Activated CD8-positive, alpha-beta T cell treated with anti-CD3 and anti-CD28 coated beads, Interleukin-2, amount 10 ng/mL, durations not matched to agents 7 days and 5 days (primary cell): ENCODE data around the gene MEN1. TPM values are rescaled to one million over a fixed set of nuclear protein-coding genes. Genes with fewer than 3 reads are reported as not detected.
A peak's percentile ranks its signal among the peaks of the same experiment; 100 is the strongest.
"Not testable (repeated sequence)": the region's sequence is repeated elsewhere in the genome, so short reads cannot be mapped to it uniquely, and the experiment has no call there.

Experiments used
- ATAC-seq: fragments of 150-1000 bp; cut with Tn5 transposase; one replicate; pipeline ENCODE4 v1.10.0; 2021; ENCODE audit warnings: moderate library complexity
- CTCF ChIA-PET: fragments of 350-600 bp; sonication (Branson Sonifier 250); formaldehyde crosslinking; loops from one replicate; lab custom pipeline; 2021; ENCODE audit warnings: antibody characterized with exemption; lab: Charles Lee
- POLR2A ChIA-PET: fragments of 350-600 bp; sonication (Branson Sonifier 250); formaldehyde crosslinking; loops from one replicate; lab custom pipeline; 2021; ENCODE audit warnings: antibody characterized with exemption; lab: Charles Lee
- DNase-seq: peaks from one replicate; pipeline ENCODE4 v3.0.0-alpha.2; 2020
- H3K27ac Mint-ChIP-seq: one replicate; pipeline ENCODE4 v1.8.0; 2021; ENCODE audit warnings: mild to moderate bottlenecking, mixed read lengths
- H3K27me3 Mint-ChIP-seq: one replicate; pipeline ENCODE4 v1.8.0; 2021; ENCODE audit warnings: low read depth, mixed read lengths
- H3K36me3 Mint-ChIP-seq: one replicate; pipeline ENCODE4 v1.8.0; 2021; ENCODE audit warnings: low read depth, mixed read lengths
- H3K4me1 Mint-ChIP-seq: one replicate; pipeline ENCODE4 v1.8.0; 2021; ENCODE audit warnings: low read depth, mixed read lengths
- H3K4me3 Mint-ChIP-seq: one replicate; pipeline ENCODE4 v1.8.0; 2021; ENCODE audit warnings: mild to moderate bottlenecking, mixed read lengths
- H3K9me3 Mint-ChIP-seq: one replicate; pipeline ENCODE4 v1.8.0; 2022; ENCODE audit warnings: mixed read lengths; ENCODE audit not compliant: insufficient read depth
- total RNA-seq, 2 experiments: library from RNA; stranded (reverse); gene quantifications; one replicate each; pipeline ENCODE4 v1.2.3, GENCODE V29; 2021

MEN1 gene
- total RNA-seq, 2 experiments from 2014 or later, result 32.9 to 34.0 TPM

GRCh38 chr11:64827451-64827839 lies 17.1 kb upstream of the MEN1 start:
- H3K4me1 Mint-ChIP-seq, result no peaks in the 10 kb centered on the region
- ATAC-seq (no peak), DNase-seq (no peak)
- H3K27ac Mint-ChIP-seq, result no peak overlapping the region
- H3K36me3 Mint-ChIP-seq, result no peaks in the 10 kb centered on the region
- POLR2A ChIA-PET, result no interaction called here
- no peaks in the 10 kb centered on the region for H3K27me3 Mint-ChIP-seq
- H3K9me3 Mint-ChIP-seq, result no peaks in the 10 kb centered on the region
- H3K4me3 Mint-ChIP-seq, result no peak overlapping the region
- CTCF ChIA-PET, result no interaction called here

GRCh38 chr11:64826578-64827450 lies 16.5 kb upstream of the MEN1 start:
- no peak for DNase-seq
- H3K27me3 Mint-ChIP-seq, result no peaks in the 10 kb centered on the region
- H3K4me3 Mint-ChIP-seq, result no peak overlapping the region
- ATAC-seq, result no peak
- CTCF ChIA-PET, result no interaction called here
- POLR2A ChIA-PET, result interaction anchor here (0.6 kb wide), 1 partner anchor 94 kb away, joined by 3 read pairs; no protein-coding TSS in a partner anchor
- H3K36me3 Mint-ChIP-seq, result no peaks in the 10 kb centered on the region
- H3K27ac Mint-ChIP-seq, result no peak overlapping the region
- H3K9me3 Mint-ChIP-seq, result no peaks in the 10 kb centered on the region
- no peaks in the 10 kb centered on the region for H3K4me1 Mint-ChIP-seq

- Mint-ChIP-seq H3K27ac (no peak overlapping the region), H3K27me3 (no peaks in the 10 kb centered on the region), H3K36me3 (no peaks in the 10 kb centered on the region), H3K4me3 (no peak overlapping the region), H3K4me1 (no peaks in the 10 kb centered on the region), H3K9me3 (no peaks in the 10 kb centered on the region)
- ChIA-PET CTCF (no interaction called here), POLR2A (interaction anchor here (0.6 kb wide), 1 partner anchor 95 kb away, joined by 3 read pairs; no protein-coding TSS in a partner anchor)
- DNase-seq (no peak), ATAC-seq (no peak)
These were observed 15.7 kb upstream of the MEN1 start for GRCh38 chr11:64826062-64826461.

- Mint-ChIP-seq H3K9me3 (no peaks in the 10 kb centered on the region), H3K36me3 (no peaks in the 10 kb centered on the region), H3K4me1 (no peaks in the 10 kb centered on the region), H3K27me3 (no peaks in the 10 kb centered on the region), H3K27ac (no peak overlapping the region), H3K4me3 (no peak overlapping the region)
- ATAC-seq (no peak), DNase-seq (no peak)
- CTCF ChIA-PET, result no interaction called here
- POLR2A ChIA-PET, result no interaction called here
These were observed 13.3 kb upstream of the MEN1 start for GRCh38 chr11:64823568-64824119.

- no peaks in the 10 kb centered on the region for H3K27me3 Mint-ChIP-seq
- CTCF ChIA-PET, result interaction anchor here (1.2 kb wide), 1 partner anchor 26 kb away, joined by 3 read pairs; the partner anchor contains the start of gene CDC42BPG
- POLR2A ChIA-PET, result no interaction called here
These were observed 7.1 kb upstream of the MEN1 start for GRCh38 chr11:64817476-64817875.

GRCh38 chr11:64815433-64815832 lies 5.1 kb upstream of the MEN1 start:
- POLR2A ChIA-PET, result interaction anchor here (1.0 kb wide), 1 partner anchor 90 kb away, joined by 3 read pairs; no protein-coding TSS in a partner anchor
- H3K9me3 Mint-ChIP-seq, ATAC-seq, H3K27ac Mint-ChIP-seq, H3K4me3 Mint-ChIP-seq, DNase-seq, H3K36me3 Mint-ChIP-seq, H3K4me1 Mint-ChIP-seq, H3K27me3 Mint-ChIP-seq, CTCF ChIA-PET: not testable (repeated sequence)

More at GRCh38 chr11:64817476-64817875, 7.1 kb upstream of the MEN1 start:
- ATAC-seq (no peak), DNase-seq (no peak)
- Mint-ChIP-seq H3K27ac (peak overlapping the region; percentile 40), H3K9me3 (no peaks in the 10 kb centered on the region), H3K36me3 (no peaks in the 10 kb centered on the region), H3K4me3 (no peak overlapping the region), H3K4me1 (no peaks in the 10 kb centered on the region)

GRCh38 chr11:64814712-64815187 lies 4.4 kb upstream of the MEN1 start:
- H3K9me3 Mint-ChIP-seq, result no peaks in the 10 kb centered on the region
- no peaks in the 10 kb centered on the region for H3K27me3 Mint-ChIP-seq
- ChIA-PET CTCF (no interaction called here), POLR2A (no interaction called here)
- peaks cover 13% of the 10 kb centered on the region for H3K4me1 Mint-ChIP-seq
- H3K36me3 Mint-ChIP-seq, result peaks cover under 1% of the 10 kb centered on the region
- no peak overlapping the region for H3K27ac Mint-ChIP-seq
- DNase-seq, result no peak
- ATAC-seq, result no peak
- H3K4me3 Mint-ChIP-seq, result no peak overlapping the region

- Mint-ChIP-seq H3K4me3 (no peak overlapping the region), H3K9me3 (no peaks in the 10 kb centered on the region), H3K27ac (no peak overlapping the region), H3K27me3 (no peaks in the 10 kb centered on the region), H3K4me1 (peaks cover 22% of the 10 kb centered on the region), H3K36me3 (peaks cover 7% of the 10 kb centered on the region)
- ChIA-PET POLR2A (no interaction called here), CTCF (interaction anchor here (0.7 kb wide), 1 partner anchor 1742 kb away, joined by 3 read pairs; no protein-coding TSS in a partner anchor)
- DNase-seq, result no peak
- ATAC-seq, result no peak
These were observed 3.5 kb upstream of the MEN1 start for GRCh38 chr11:64813826-64814225.

GRCh38 chr11:64810891-64811272 lies 531 bp upstream of the MEN1 start:
- Mint-ChIP-seq H3K36me3 (peaks cover 21% of the 10 kb centered on the region), H3K27me3 (no peaks in the 10 kb centered on the region), H3K27ac (peak overlapping the region; percentile 88), H3K4me1 (peaks cover 31% of the 10 kb centered on the region), H3K9me3 (no peaks in the 10 kb centered on the region), H3K4me3 (peak overlapping the region; percentile 98)
- POLR2A ChIA-PET, result interaction anchor here (0.7 to 2.0 kb wide), 6 partner anchors 34 to 487 kb away, joined by 3 to 6 read pairs (median 3); partner anchors contain the start of genes MRPL49 and RASGRP2
- peak; percentile 69 for ATAC-seq
- DNase-seq, result peak; percentile 76
- CTCF ChIA-PET, result interaction anchor here (0.6 to 2.1 kb wide), 7 partner anchors 17 to 204 kb away, joined by 3 to 8 read pairs (median 3); partner anchors contain the start of genes ARL2 and SF1

GRCh38 chr11:64809781-64810241 lies 540 bp downstream of the MEN1 start:
- ChIA-PET CTCF (interaction anchor here (0.6 to 2.1 kb wide), 5 partner anchors 22 to 198 kb away, joined by 3 to 8 read pairs (median 3); partner anchors contain the start of gene SF1), POLR2A (interaction anchor here (2.0 kb wide), 1 partner anchor 65 kb away, joined by 6 read pairs; the partner anchor contains the start of gene RASGRP2)
- no peaks in the 10 kb centered on the region for H3K27me3 Mint-ChIP-seq
- H3K36me3 Mint-ChIP-seq, result peaks cover 25% of the 10 kb centered on the region
- DNase-seq, result peak; percentile 28
- no peaks in the 10 kb centered on the region for H3K9me3 Mint-ChIP-seq
- ATAC-seq, result peak; percentile 25
- H3K4me1 Mint-ChIP-seq, result peaks cover 31% of the 10 kb centered on the region
- peak overlapping the region; percentile 88 for H3K27ac Mint-ChIP-seq
- H3K4me3 Mint-ChIP-seq, result peak overlapping the region; percentile 98

- CTCF ChIA-PET, result no interaction called here
- Mint-ChIP-seq H3K4me1 (peaks cover 53% of the 10 kb centered on the region), H3K9me3 (no peaks in the 10 kb centered on the region), H3K27ac (peak overlapping the region; percentile 57), H3K4me3 (no peak overlapping the region), H3K36me3 (peaks cover 28% of the 10 kb centered on the region), H3K27me3 (no peaks in the 10 kb centered on the region)
- POLR2A ChIA-PET, result no interaction called here
- no peak for ATAC-seq
- no peak for DNase-seq
These were observed 4.9 kb downstream of the MEN1 start for GRCh38 chr11:64805481-64805880.
